K562 (cell line): ENCODE data around the gene GATB. TPM values are rescaled to one million over a fixed set of nuclear protein-coding genes. Genes with fewer than 3 reads are reported as not detected.

Experiments
- ADNP ChIP-seq: fragments of 200-800 bp; sonication (Bioruptor generic); IDR thresholded peaks from 2 replicates; pipeline ENCODE4 v1.6.1; 2016; ENCODE audit warnings: missing genetic modification characterization, missing compliant biosample characterization
- ATF3 ChIP-seq, 2 experiments: fragments of 450-650 bp in 1 of 2; sonication (generic) in 1 of 2; formaldehyde crosslinking in 1 of 2; IDR thresholded peaks in 1 of 2; conservative IDR thresholded peaks in 1 of 2; 2 replicates each; pipeline versions ENCODE4 v1.6.1 to v1.8.1; 2016 to 2023; ENCODE audit warnings: mild to moderate bottlenecking in 2 of 2, moderate library complexity in 2 of 2, inconsistent platforms in 1 of 2, missing genetic modification reagents in 1 of 2
- BRF1 ChIP-seq: IDR thresholded peaks from 3 replicates; pipeline ENCODE4 v1.6.1; 2011; ENCODE audit warnings: borderline replicate concordance, mild to moderate bottlenecking; ENCODE audit not compliant: insufficient read length; ENCODE audit errors: extremely low read depth
- E4F1 ChIP-seq: fragments of 250-450 bp; sonication (Bioruptor Pico); IDR thresholded peaks from 2 replicates; pipeline ENCODE4 v1.5.0; 2021; ENCODE audit warnings: mild to moderate bottlenecking, borderline replicate concordance
- ETV1 ChIP-seq: fragments of 450-650 bp; conservative IDR thresholded peaks from 2 replicates; pipeline ENCODE4 v1.6.1; 2016; ENCODE audit warnings: missing genetic modification characterization, control low read depth, low read depth, missing compliant biosample characterization
- HES1 ChIP-seq: fragments of 450-650 bp; IDR thresholded peaks from 2 replicates; pipeline ENCODE4 v1.6.1; 2016; ENCODE audit warnings: low read depth, mild to moderate bottlenecking, moderate library complexity
- ZNF146 ChIP-seq: IDR thresholded peaks from one replicate; pipeline ENCODE4 v1.6.1; 2018; ENCODE audit warnings: missing compliant biosample characterization; ENCODE audit not compliant: unreplicated experiment
- ZNF197 ChIP-seq: fragments of 200-800 bp; sonication (Bioruptor generic); IDR thresholded peaks from 2 replicates; pipeline ENCODE4 v1.6.1; 2016; ENCODE audit warnings: low read depth, missing genetic modification characterization, missing compliant biosample characterization
- ZNF212 ChIP-seq: fragments of 450-650 bp; formaldehyde crosslinking; IDR thresholded peaks from 2 replicates; pipeline ENCODE4 v1.4.0; 2020; ENCODE audit warnings: mild to moderate bottlenecking
- polyA plus RNA-seq, 8 experiments: library from polyadenylated mRNA; depleted of rRNA in 4 of 8; stranded (reverse) in 5 of 8; unstranded in 3 of 8; fragments of >200 nt; fragmentation: Nextera tagmentation in 2 of 8; fragmentation: Illumina TruSeq in 1 of 8; extraction: Ambion mirVana in 2 of 8; extraction: Trizol in 1 of 8; gene quantifications; 2 replicates each; pipeline versions ENCODE4 v1.2.1 to v1.2.3, GENCODE V29; 2011 to 2014; ENCODE audit warnings: inconsistent platforms in 1 of 8, missing spikeins in 1 of 8
- total RNA-seq, 7 experiments: library from RNA; depleted of rRNA in 6 of 7; stranded (reverse); fragments of >200 nt in 6 of 7; fragmentation: Illumina TruSeq in 2 of 7; extraction: Trizol in 2 of 7; gene quantifications; 2 replicates each; pipeline versions ENCODE4 v1.2.1 to v1.2.3, GENCODE V29; 2011 to 2021; ENCODE audit warnings: low replicate concordance in 1 of 7

GATB gene
- total and polyA plus RNA-seq, 9 of the 15 experiments (the other 6 are each of a cell fraction or from before 2014, with no cell fraction given) = 15.3 to 31.8 (median 26.2) TPM

GRCh38 chr4:151728679-151729078 lies 32.1 kb downstream of the GATB start (continued):
- no peak for TF ChIP-seq E4F1
- TF ChIP-seq ZNF197 = no peak
- no peak for TF ChIP-seq ADNP
- no peak for TF ChIP-seq ATF3 (IDR thresholded peaks at IDR 0.05)
- no peak for TF ChIP-seq ATF3 (CRISPR knock-in tag; conservative IDR thresholded peaks at IDR 0.05)
- no peak for TF ChIP-seq HES1
- no peak for TF ChIP-seq ZNF212 (CRISPR knock-in tag)
- TF ChIP-seq BRF1 = no peak
- TF ChIP-seq ZNF146 (CRISPR knock-in tag) = no peak
- no peak for TF ChIP-seq ETV1 (tag)
